ENCODE measurements around the gene NDC1.
"Not testable (repeated sequence)": the region's sequence is repeated elsewhere in the genome, so short reads cannot be mapped to it uniquely, and the experiment has no call there.

The NDC1 gene

DNA sequence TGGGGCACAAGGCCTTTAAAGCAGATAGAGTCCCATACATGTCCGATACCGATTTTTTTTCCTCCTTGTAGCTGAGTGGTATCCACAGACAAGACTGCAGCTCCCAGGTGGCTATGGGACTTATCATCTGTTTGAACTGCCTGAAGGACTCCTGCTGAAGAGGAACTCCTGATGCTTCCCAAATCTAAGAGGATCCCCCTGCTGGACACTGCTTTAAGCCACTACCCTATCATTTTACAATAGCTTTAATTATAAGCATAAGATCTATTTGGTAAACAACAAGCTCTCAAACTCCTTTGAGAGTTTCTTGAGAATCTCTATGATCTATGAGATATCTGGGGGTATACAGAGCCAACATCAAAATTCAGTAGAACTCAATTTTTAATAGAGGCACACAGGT lies 11.7 kb downstream of the NDC1 start:
- no peak for DNase-seq (ENCODE audit: low read depth in 3 of 3)

DNA sequence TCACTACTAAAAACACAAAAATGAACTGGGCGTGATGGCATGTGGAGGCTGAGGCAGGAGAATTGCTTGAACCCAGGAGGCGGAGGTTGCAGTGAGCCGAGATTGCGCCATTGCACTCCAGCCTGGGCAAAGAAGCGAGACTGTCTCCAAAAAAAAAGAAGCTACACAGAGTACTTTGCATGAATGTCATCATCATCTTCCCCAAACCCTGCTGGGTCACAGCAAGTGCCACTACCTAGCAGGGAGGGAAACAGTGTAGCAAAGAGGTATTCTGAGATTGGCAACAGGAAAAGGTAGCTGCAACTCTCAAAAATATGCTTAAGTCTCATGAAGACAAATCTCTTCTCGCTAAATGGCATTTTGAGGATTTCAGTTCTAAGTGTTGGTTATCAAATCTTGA lies 12.8 kb downstream of the NDC1 start:
- no peak for DNase-seq (ENCODE audit: low read depth in 3 of 3)

DNA sequence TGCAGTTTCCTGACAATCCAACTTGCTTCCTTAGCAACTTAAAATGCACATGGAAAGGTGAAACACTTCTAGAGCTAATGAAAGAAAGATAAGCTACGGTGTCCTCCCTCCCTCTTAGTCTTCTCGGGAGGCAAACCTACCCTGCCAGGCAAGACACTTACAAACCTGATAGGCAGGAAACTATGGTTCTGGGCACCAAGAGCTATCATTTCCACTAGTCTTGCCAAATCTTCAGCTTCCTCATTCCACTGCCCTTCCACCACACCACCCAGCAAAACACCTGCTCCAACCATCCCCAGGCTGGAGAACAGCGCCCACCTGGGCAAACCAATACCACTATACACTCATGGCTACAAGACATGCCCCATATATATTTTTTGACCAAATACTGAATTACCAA lies 15.2 kb downstream of the NDC1 start:
- no peak for DNase-seq (ENCODE audit: low read depth in 3 of 3)

DNA sequence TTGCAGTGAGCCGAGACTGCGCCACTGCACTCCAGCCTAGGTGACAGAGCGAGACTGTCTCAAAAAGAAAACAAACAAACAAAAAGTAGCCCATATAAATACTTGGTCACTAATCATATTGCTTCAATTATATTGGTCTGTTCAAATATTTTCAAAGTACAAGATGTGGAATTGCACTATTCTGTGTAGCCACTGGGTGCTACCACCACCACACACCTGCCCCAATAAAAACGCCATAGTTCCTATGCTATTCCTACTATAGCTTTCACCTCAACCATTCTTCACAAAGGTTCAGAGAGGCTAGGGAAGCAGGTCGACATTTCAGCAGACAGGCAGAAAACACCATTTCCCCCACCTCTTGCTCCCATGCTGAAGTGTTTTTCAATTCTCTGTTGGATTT lies 16.7 kb downstream of the NDC1 start:
- DNase-seq (ENCODE audit: low read depth in 3 of 3), result no peak

DNA sequence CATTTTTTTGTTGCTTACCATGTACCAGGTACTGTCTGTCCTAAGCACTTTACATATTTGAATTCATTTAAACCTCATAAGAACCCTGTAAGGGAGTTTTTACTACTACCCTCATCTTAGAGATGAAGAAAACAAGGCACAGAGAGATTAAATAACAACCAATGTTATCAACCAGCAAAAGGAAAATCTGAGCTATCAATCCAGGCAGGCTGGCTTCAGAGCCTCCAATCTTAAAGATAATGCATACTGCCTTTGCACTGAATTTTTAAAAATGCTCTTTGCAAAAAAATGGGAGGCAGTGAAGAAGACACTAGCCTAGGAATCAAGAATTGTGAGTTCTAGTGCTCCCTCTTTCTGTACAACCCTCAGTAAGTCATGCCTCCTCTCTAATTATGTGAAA lies 18.7 kb downstream of the NDC1 start:
- no peak for DNase-seq (ENCODE audit: low read depth in 3 of 3)

DNA sequence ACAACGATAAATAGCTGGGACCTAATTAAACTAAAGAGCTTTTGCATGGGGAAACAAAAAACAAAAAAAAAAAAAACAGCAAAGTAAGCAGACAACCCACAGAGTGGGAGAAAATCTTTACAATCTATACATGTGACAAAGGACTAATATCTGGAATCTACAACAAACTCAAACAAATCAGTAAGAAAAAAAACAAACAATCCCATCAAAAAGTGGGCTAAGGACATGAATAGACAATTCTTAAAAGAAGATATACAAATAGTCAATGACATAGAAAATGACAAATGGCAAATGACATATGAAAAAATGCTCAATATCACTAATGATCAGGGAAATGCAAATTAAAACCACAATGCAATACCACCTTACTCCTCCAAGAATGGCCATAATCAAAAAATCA lies 21.5 kb downstream of the NDC1 start:
- DNase-seq (ENCODE audit: low read depth in 3 of 3), result not testable (repeated sequence)

DNA sequence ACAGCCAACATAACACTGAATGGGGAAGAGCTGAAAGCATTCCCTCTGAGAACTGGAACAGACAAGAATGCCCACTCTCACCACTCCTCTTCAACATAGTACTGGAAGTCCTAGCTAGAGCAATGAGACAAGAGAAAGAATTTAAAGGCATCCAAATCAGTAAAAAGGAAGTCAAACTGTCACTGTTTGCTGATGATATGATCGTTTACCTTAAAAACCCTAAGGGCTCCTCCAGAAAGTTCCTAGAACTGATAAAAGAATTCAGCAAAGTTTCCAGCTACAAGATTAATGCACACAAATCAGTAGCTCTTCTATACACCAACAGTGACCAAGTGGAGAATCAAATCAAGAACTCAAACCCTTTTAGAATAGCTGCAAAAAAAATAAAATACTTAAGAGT lies 22.6 kb downstream of the NDC1 start:
- not testable (repeated sequence) for DNase-seq (ENCODE audit: low read depth in 3 of 3)

DNA sequence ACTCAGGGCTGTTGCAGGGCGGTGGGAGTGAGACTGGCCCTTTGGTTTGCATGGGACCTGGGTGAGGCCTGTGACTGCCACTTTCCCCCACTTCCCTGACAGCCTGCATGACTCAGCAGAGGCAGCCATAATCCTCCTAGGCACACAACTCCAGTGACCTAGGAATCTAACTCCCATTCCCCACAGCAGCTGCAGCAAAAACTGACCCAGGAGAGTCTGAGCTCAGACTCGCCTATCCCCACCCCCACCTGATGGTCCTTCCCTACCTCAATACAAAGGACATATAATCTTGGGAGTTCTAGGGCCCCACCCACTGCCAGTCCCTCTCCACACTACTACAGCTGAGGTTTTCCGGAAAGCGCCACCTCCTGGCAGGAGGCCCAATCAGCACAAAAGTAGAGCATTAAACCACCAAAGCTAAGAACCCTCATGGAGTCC lies 26.7 kb downstream of the NDC1 start:
- DNase-seq (ENCODE audit: low read depth in 3 of 3), result no peak

DNA sequence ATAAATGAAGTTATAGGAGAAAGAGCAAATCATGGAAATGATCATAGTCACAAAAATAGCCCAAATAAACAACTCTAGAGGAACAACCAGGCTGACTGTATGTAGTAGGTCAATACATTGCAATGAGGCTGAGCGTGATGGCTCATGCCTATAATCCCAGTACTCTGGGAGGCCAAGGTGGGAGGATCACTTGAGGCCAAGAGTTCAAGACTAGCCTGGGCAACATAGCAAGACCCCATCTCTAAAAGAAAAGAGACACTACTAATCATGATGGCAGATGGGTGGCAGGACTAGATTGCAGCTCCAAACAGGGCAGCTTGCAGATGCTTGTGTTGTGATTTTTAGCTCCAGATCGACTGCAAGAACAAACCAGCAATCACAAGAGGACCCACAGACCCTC lies 27.6 kb downstream of the NDC1 start:
- DNase-seq (ENCODE audit: low read depth in 3 of 3), result no peak

DNA sequence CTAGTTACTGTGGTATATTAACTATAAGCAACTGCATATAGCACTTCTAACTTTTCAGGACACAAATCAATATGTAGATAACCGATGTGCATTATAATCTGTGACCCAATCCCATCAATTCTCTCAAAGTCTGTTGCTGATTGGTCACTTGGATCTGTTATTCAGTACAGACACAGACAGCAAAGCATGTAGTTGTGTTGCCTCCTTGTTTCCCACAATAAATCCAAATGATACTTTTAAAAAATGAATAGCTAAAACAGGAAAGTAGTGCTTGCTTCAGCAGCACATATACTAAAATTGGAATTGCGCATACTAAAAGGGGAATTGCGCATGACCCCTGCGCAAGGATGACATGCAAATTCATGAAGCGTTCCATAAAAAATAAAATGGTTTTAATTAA lies 28.1 kb downstream of the NDC1 start:
- no peak for DNase-seq (ENCODE audit: low read depth in 3 of 3)

DNA sequence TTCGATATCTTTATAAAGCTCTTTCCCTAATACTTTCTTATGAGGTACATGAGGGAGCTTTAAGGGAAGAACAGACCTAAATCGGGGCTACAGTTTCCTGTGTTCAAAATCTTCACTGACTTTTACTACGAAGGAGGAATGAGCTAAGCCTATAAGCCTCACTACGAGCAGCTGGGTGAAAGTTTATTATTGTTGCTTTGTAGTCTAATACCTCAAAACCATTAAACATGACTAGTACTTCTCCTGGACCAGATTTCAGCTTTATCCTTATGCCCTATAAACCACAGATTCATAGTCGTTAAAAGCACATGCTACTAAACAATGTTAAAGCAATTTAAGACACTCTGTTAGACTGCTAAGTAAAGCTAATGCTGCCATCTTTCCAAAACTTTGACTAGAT lies 30.2 kb downstream of the NDC1 start:
- no peak for DNase-seq (ENCODE audit: low read depth in 3 of 3)

DNA sequence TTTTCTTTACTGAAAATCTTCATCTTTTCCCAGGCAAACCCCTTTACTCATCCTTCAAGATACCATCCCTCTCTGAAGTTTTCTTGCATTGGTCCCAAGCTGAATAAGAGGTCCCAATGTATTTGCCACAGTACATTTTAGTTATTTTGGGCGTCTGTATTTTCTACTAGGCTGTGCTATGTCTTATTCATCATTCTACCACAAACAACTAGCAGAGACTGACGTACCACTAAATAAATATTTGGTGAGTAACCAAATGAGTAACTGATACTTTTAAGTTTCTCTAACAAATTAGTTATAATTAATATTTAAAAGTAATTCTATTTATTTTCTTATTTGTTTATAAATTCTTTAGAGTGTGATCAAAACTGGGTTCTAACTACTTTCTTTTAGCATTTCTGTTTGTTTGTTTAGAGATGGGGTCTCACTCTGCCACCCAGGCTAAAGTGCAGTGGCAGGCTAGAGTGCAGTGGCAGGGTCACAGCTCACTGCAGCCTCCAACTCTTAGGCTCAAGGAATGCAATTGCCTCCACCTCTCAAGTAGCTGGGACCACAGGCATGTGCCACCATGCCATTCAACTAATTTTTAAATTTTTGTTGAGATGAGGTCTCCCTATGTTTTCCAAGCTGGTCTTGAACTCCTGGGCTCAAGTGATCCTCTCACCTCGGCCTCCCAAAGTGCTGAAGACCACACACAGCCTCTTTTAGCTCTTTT lies 33.1 kb downstream of the NDC1 start:
- no peak for DNase-seq (ENCODE audit: low read depth in 3 of 3)

DNA sequence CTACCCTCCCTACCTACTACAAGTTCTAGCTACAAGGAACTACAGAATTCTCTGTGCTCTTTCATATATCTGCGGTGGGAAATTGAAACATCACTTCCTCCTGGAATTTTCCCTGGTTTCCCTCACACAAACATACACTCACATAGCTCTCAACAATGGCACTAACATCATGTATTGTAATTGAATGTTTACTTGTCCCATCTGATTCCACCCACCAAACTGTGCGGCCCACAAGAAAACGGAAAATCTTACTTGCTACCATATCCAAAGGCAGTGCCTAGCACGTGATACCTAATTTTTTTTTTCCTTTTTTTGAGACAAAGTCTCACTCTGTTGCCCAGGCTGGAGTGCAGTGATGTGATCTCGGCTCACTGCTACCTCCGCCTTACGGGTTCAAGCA lies 33.9 kb downstream of the NDC1 start:
- no peak for DNase-seq (ENCODE audit: low read depth in 3 of 3)

DNA sequence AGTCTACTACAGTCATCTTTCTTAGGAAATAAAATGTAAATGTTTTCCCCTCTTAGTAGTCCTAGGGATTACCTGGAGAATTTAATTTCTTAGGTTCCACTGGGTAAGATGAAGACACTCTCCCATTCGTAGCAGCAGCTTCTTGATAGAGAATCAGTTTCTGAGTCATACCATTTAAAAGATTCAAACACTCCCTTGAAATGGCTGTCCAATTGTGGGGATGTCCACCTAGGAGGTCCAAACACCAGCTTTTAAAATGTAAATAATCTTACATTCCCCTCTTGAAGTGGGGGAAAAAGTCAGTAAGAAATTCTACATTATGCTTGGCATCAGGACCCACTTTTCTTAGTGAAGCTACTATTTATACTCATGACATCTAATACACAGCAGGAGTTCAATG lies 37.5 kb downstream of the NDC1 start:
- DNase-seq (ENCODE audit: low read depth in 3 of 3), result no peak

DNA sequence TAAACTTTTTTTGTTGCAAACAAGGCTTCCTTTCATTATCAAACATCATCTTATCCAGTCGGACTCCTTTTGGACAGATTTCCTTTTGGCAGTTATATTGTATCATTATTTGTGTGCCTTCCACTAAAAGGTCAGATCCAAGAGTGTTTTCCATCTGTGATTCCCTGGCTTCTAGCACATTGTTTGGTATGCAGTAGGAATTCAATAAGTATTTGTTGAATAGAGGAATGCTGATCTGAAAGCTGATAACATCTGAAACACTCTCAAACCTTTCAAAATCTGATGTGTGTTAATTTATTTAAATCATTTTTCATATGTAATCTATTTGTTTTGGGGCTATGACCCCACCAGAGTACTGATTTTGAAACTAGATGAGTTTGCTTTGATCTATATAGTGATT lies 39.0 kb downstream of the NDC1 start:
- no peak for DNase-seq (ENCODE audit: low read depth in 3 of 3)

DNA sequence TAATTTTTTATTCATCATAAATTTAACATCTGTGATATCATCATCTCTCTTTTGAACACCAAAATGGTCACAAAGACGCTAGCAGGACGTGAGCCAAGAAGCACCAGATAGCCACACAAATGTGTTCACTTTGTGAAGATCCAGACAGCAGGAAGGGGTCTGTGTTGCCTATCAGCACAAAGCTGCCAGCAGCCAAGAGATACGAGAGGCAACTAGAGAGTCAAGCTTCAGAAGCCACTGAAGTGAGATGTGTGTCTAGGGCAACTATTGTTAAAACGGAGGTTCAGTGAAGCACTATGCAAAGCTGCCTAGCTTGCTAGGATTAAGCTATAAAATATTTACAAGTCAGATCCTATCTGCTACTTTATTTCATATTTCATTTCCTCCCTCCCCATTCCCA lies 45.3 kb downstream of the NDC1 start:
- no peak for DNase-seq (ENCODE audit: low read depth in 3 of 3)

DNA sequence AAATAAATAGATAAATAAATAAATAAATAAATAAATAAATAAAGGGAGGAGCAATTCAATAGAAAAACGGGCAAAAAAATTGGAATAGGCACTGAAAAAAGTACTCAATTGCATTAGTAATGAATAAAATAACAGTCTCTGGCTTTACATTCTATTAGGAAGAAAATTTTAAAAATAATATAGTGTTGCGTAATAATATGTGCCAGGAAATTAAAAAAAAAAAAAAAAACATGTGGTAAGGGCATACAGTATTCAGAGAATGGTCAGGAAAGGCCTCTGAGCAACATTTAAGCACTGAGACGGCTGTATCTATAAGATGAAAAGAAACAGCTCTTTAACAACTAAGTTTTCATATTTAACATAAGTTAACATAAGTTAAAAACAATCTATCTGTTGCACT lies 50.4 kb downstream of the NDC1 start:
- no peak for DNase-seq (ENCODE audit: low read depth in 3 of 3)

DNA sequence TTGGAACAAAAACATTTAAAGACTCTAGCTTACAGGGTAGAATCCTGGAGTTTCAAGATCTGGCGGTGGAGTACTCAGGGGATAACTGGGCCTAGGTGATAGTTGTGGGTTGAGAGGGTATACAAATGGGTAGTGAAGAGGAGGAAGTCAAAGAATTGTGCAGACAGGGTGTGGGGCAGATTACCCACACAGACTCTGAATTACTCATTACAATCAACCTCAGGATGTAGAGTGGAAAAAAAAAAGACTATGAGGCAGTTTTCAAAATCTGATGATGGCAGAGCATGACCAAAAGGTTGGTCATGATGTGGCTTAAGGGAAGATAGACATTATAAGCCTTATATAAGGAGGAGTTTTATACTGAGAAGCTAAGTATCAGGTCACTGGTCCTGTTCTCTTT lies 55.0 kb downstream of the NDC1 start:
- no peak for DNase-seq (ENCODE audit: low read depth in 3 of 3)

DNA sequence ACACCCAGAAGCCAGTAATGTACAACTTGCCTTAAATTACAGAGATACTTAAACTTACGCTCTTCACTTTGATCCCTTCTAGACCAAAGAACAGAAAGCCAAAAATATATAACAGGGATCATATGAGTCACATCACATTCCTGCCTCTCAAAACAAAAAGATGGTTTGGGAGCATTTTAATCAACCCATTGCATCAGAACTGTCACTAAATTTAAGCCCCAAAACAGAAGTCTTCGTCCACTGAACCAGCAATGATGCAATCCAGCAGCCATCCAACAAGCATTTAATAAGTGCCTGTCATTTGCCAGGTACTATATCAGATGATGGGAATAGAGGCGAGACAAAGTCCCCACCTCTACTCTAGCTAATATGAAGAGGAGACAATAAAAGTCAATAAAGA lies 56.4 kb downstream of the NDC1 start:
- no peak for DNase-seq (ENCODE audit: low read depth in 3 of 3)

DNA sequence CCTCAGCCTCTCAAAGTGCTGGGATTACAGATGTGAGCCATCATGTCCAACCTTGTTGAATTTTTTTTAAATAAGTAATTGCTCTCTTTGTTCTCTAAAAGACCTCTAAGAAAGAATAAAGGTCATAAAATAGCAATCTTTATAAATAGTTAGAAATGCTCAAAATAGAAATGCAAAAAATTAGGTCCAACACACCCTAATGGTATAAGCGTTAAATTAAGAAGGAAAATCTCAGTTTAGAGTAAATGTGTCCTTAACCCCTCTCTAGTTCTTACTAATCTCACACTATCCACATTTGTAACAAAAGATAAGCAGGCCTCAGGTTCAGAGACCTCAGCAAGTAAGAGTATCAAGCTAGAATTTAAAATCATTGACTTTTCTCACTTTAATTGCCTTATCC lies 60.8 kb downstream of the NDC1 start:
- no peak for DNase-seq (ENCODE audit: low read depth in 3 of 3)

DNA sequence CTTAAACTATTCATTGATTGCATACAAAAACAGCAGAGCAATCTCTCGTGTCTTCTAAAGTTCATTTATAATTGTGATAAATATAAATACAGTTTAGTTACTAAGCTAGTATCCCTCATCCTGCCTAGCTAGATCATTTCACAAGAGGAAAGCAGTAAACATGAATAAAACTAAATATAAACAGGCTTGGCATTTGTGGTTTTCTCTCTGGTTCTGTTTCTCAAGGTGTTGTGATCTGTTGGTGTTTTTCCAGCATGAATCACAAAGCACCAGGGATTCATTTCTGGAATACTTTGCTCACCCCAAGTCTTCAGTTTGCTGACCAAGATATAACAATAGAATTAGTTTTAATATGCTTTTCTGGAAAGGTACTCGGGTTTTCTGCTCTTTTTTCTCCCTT lies 66.4 kb downstream of the NDC1 start:
- DNase-seq (ENCODE audit: low read depth in 3 of 3), result no peak

DNA sequence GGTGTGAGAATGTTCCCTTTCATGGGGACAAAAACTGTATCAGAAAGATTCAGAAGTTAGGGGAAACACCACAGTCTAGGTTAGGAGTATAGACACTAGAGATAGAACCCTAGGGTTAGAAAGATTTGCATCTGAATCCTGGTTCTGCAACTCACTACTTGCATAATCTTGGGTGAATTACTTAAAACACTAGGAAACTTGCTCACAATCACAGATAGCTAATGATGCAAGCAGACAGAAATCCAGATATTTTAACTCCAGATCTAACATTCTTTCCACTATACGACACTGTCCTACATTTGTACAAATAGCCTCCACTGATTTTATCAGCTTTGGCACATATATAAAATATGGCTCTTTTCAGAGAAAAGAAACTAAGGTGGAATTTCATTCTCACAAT lies 68.3 kb downstream of the NDC1 start:
- DNase-seq (ENCODE audit: low read depth in 3 of 3), result no peak

DNA sequence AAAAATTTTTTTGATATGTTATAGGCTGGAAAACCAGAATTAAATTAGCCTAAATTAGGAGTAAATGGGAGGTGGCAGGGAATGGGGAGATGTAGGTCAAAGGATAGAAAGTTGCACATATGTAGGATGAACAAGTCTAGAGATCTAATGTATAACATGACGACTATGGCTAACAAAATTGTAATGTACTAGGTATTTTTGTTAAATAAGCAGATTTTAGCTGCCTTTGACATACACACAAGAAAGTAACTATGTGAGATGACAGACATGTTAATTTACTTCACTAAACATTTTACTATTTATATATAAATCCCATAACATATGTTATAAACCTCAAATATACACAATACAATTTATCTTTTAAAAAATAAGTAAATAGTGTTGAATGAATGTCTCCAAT lies 68.9 kb downstream of the NDC1 start:
- DNase-seq (ENCODE audit: low read depth in 3 of 3), result no peak

DNA sequence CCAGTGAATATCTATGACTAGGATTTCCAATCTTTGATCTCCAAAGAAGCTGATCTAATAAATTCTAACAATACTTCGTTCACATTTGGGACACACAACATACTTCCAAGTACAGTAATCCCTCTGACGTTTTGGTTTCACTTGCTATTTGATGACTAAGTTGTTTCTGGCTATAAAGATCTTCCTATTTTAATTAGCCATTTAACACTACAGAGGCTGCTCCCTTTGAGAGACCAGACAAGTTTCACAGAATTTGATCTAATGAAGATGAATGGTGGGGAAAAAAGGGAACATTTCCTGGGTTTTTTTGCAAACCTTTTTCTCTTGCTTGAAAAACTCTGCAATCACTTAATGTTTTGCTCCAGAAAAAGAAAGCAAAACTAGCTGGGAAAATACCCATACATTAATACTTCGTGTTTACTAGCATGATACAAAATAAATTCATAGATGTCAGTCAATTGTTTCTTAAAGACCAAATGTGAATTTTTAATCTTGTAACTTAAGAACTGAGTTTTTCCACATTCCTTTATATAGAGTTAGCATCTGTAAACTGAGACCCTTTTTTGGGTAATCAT lies 71.2 kb downstream of the NDC1 start:
- no peak for DNase-seq (ENCODE audit: low read depth in 3 of 3)

All from stimulated activated CD4-positive, alpha-beta T cell treated with anti-CD3 and anti-CD28 coated beads, TNF-alpha, amount 100 ng/mL, for 4 hours (primary cell).